Peyer's patch (tissue), 4 donors: ENCODE measurements around the gene REX1BD. TPM values are rescaled to one million over a fixed set of nuclear protein-coding genes. Genes with fewer than 3 reads are reported as not detected.

ENCODE experiments used
- DNase-seq, 3 donors: peaks; one replicate each; pipeline ENCODE4 v3.0.0-alpha.2; 2017 to 2019
- H3K27ac ChIP-seq, 4 donors: fragments of 200-600 bp; sonication (generic); one replicate each; pipeline ENCODE4 v1.5.1; 2016 to 2019
- H3K27me3 ChIP-seq, 2 donors: fragments of 200-600 bp; sonication (generic); one replicate each; pipeline ENCODE4 v1.5.1; 2019
- H3K36me3 ChIP-seq, 3 donors: fragments of 200-600 bp; sonication (generic); one replicate each; pipeline ENCODE4 v1.5.1; 2016 to 2019
- H3K4me1 ChIP-seq, 4 donors: fragments of 200-600 bp; sonication (generic); one replicate each; pipeline ENCODE4 v1.5.1; 2016 to 2019
- H3K4me3 ChIP-seq, 4 donors: fragments of 200-600 bp; sonication (generic); 1 replicate in 3 of 4; 2 replicates in 1 of 4; pipeline ENCODE4 v1.5.1; 2016 to 2019; ENCODE audit warnings: mild to moderate bottlenecking in 1 of 4
- H3K9me3 ChIP-seq, 4 donors: fragments of 200-600 bp; sonication (generic); one replicate each; pipeline ENCODE4 v1.5.1; 2016 to 2019; ENCODE audit warnings: mild to moderate bottlenecking in 1 of 4
- POLR2A ChIP-seq, 2 donors: fragments of 450-650 bp; IDR thresholded peaks; one replicate each; pipeline ENCODE4 v1.5.1; 2017; ENCODE audit warnings: antibody characterized with exemption in 2 of 2, mild to moderate bottlenecking in 2 of 2, moderate library complexity in 2 of 2
- total RNA-seq, 4 donors: library from RNA; depleted of rRNA; stranded (reverse); fragments of >200 nt; gene quantifications; one replicate each; pipeline ENCODE4 v1.1.0, GENCODE V29; 2016
- TF ChIP-seq, protein P1 (sequence below), 6 experiments: fragments of 450-650 bp in 4 of 6; fragments of 200-600 bp in 2 of 6; sonication (generic) in 1 of 6; IDR thresholded peaks; one replicate each; pipeline ENCODE4 v1.5.1; 2017 to 2019; ENCODE audit warnings: antibody characterized with exemption in 6 of 6, mild to moderate bottlenecking in 3 of 6, moderate library complexity in 1 of 6

Gene REX1BD
- total RNA-seq, 4 donors from 2014 or later, result 68.1 to 76.3 (median 72.2) TPM

DNA sequence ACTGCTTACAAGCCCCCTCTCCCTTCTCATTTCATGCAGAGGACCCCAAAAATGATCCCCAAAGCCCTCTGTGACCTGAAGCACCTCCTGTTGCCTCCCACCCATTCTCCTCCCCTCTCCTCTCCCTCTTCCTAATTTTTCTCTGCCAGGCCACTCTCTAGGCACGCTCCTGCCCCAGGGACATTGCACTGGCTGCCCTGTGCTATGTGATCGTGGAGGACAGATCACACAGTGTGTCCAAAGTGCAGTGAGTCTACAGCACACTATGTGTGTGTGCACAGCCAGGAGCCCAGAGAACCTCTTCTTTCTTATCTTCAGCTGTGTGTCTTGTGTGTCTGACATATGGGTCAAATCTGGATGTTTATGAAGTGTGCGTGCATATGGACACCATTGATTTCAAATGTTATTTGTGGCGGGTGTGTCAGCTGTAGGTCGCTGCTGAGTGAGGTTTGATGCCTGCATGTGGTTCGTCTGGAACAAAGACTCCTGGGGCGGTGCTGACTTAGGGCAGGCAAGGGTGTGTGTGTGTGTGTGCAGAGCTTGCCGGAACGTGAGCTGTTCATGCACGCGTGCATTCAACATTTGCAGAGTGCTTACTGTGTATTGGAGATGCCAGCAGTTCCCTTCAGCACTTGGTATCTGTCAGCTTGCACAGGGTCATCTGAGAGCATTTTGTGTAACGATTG, 46.2 kb downstream of the REX1BD start:
- H3K27ac ChIP-seq, result peak overlapping the region in 1 of 4 donors; percentile 86
- DNase-seq, result no peak
- no peak for TF ChIP-seq POLR2A (IDR thresholded peaks at IDR 0.05)
- TF ChIP-seq, protein P1, sequence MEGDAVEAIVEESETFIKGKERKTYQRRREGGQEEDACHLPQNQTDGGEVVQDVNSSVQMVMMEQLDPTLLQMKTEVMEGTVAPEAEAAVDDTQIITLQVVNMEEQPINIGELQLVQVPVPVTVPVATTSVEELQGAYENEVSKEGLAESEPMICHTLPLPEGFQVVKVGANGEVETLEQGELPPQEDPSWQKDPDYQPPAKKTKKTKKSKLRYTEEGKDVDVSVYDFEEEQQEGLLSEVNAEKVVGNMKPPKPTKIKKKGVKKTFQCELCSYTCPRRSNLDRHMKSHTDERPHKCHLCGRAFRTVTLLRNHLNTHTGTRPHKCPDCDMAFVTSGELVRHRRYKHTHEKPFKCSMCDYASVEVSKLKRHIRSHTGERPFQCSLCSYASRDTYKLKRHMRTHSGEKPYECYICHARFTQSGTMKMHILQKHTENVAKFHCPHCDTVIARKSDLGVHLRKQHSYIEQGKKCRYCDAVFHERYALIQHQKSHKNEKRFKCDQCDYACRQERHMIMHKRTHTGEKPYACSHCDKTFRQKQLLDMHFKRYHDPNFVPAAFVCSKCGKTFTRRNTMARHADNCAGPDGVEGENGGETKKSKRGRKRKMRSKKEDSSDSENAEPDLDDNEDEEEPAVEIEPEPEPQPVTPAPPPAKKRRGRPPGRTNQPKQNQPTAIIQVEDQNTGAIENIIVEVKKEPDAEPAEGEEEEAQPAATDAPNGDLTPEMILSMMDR (IDR thresholded peaks at IDR 0.05), result no peak

DNA sequence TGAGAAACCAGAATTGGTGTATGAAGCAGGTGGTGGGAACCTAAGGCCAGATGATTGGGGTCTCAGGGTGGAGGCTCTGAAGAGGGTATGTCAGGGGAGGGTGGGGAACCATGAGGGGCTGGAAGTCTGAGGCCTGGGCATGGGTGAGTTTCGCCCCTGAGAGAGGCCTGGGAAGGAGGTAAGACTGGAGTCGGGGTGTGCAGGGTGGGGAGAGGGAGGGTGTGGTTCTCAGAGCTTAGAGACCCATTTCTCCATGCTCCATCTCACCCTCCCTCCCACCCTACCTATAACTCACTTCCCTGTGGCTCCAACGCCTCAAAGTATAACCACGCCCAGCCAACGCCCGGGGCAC, 47.2 kb downstream of the REX1BD start:
- DNase-seq, result no peak
- H3K9me3 ChIP-seq, result no peaks in the 10 kb centered on the region
- H3K4me3 ChIP-seq, result peak overlapping the region; percentile 62 to 79 (median 72)
- TF ChIP-seq, protein P1 (IDR thresholded peaks at IDR 0.05), result no peak
- TF ChIP-seq POLR2A (IDR thresholded peaks at IDR 0.05), result no peak
- peak overlapping the region; percentile 78 to 86 (median 82) for H3K27ac ChIP-seq
- H3K27me3 ChIP-seq, result no peaks in the 10 kb centered on the region
- no peaks in the 10 kb centered on the region for H3K36me3 ChIP-seq
- peaks cover 0 to 30% (median 9%) of the 10 kb centered on the region in 4 donors for H3K4me1 ChIP-seq

More for the DNA sequence above, 46.2 kb downstream of the REX1BD start:
- Histone ChIP-seq H3K27me3 (no peaks in the 10 kb centered on the region), H3K9me3 (no peaks in the 10 kb centered on the region), H3K4me3 (no peak overlapping the region), H3K36me3 (no peaks in the 10 kb centered on the region), H3K4me1 (peaks cover 0 to 30% (median 9%) of the 10 kb centered on the region in 4 donors)

DNA sequence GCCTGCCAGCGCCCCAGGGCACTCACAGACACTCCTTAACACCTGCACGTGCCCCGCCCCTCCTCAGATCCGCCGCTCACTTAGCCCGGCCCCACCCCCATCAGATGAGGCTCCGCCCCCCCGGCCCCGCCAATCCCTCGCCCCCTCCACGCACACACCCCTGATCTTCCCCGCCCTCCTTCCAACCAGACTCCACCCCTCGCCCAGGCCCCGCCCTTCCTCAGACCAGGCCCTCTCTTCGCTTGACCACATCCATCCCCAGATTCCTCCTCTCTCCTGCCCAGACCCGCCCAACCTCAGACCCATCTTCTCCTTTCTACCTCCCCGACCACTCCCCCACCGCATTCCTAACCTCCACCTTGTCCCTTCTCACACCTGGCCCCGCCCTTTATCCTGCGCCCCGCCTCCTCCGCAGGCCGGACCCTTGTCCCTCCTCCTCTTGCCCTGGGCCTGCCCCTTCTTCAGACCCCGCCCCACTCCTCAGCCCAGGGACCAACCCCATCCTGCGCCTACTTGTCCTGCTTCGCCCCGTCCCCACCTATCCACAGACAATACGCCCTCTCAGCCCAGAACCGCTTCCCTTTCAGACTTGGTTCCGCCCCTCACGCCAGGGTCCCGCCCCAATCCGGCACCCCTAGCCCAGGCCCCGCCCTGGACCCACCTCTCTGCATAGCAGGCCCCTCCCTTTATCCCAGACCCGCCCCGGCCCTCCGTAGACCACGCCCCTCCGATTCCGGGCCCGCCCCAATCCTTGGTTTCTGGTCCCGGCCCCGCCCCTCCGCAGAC, 47.8 kb downstream of the REX1BD start:
- H3K36me3 ChIP-seq, result no peaks in the 10 kb centered on the region
- peak overlapping the region; percentile 62 to 79 (median 72) for H3K4me3 ChIP-seq
- DNase-seq, result peak; percentile 100
- TF ChIP-seq POLR2A (IDR thresholded peaks at IDR 0.05), result peak in 1 of 2 donors; percentile 11
- TF ChIP-seq, protein P1 (IDR thresholded peaks at IDR 0.05), result no peak
- H3K27ac ChIP-seq, result peak overlapping the region; percentile 78 to 86 (median 82)
- H3K9me3 ChIP-seq, result no peaks in the 10 kb centered on the region
- peaks cover 0 to 30% (median 9%) of the 10 kb centered on the region in 4 donors for H3K4me1 ChIP-seq
- H3K27me3 ChIP-seq, result no peaks in the 10 kb centered on the region

DNA sequence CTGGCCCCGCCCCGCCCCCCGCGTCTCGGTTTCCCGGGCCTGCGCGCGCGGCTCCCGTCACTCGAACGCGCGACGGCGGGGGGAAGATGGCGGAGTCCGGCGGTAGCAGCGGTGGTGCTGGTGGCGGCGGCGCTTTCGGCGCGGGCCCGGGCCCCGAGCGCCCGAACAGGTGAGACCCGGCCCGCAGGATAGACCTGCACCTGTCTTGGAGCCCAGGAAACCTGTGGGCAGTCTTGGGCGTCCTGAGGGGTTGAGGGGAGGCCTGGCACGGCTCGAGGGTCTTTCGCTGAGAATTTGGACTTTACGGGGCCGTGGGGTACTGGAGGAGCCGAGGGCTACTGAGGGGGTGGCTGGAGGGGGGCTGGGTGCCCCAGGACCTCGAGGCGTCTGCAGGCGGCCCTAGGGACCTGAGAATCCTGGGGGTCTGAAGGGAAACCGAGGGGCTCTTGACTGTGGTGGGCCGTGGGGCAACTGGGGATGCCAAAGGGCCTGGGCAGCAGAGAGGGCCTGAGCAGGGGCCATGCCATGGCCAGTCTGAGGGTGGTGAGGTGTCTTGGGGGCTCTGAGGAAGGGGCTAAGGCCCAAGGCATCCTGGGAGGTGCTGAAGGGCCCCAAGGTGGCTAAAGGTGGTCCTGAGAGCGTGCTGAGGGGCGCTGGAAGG, 48.5 kb downstream of the REX1BD start, which contains the start of gene KLHL26:
Gene KLHL26, plus strand, starts transcription at position 60 of the 661 bp plus-strand sequence. Its CDS starts 27 bp downstream, at position 87.
- Histone ChIP-seq H3K4me3 (peak within 1 kb of the TSS; percentile 62 to 79 (median 72)), H3K9me3 (no peaks in the 10 kb centered on the region), H3K4me1 (peaks cover 0 to 30% (median 9%) of the 10 kb centered on the region in 4 donors), H3K27me3 (no peaks in the 10 kb centered on the region), H3K27ac (peak within 1 kb of the TSS; percentile 78 to 86 (median 82)), H3K36me3 (no peaks in the 10 kb centered on the region)
- no peak for DNase-seq
- TF ChIP-seq, protein P1 (IDR thresholded peaks at IDR 0.05), result no peak
- peak; percentile 40 to 44 for TF ChIP-seq POLR2A (IDR thresholded peaks at IDR 0.05)
